Endothelial cell of umbilical vein (primary cell): ENCODE measurements around the gene CHI3L1. TPM values are rescaled to one million over a fixed set of nuclear protein-coding genes. Genes with fewer than 3 reads are reported as not detected.

Experiments used
- BruUV-seq: library from RNA; stranded (reverse); fragments of 400-500 nt; replicated peaks from 2 replicates; lab custom pipeline; 2021; lab: Mats Ljungman, UMichigan
- CTCF ChIA-PET: fragments of 300-600, 350-600 bp; sonication (Branson Sonifier 250); formaldehyde crosslinking; loops from one replicate; lab custom pipeline; 2021; ENCODE audit warnings: antibody characterized with exemption, inconsistent platforms; lab: Charles Lee
- POLR2A ChIA-PET: fragments of 300-600, 350-600 bp; sonication (Branson Sonifier 250); formaldehyde crosslinking; loops from one replicate; lab custom pipeline; 2021; ENCODE audit warnings: antibody characterized with exemption, inconsistent platforms; lab: Charles Lee
- DNase-seq: peaks from one replicate; pipeline ENCODE4 v3.0.0-alpha.2; 2011; ENCODE audit warnings: low read depth, low spot score
- FAIRE-seq: peaks from 2 replicates; lab custom pipeline; 2011; peaks lifted over from hg19 to GRCh38; lab: Jason Lieb, UNC
- H2AFZ ChIP-seq: 2 replicates; pipeline ENCODE4 v1.6.0; 2012; ENCODE audit warnings: low read depth, low read length, control low read depth, inconsistent platforms
- H3K27ac ChIP-seq: 2 replicates; pipeline ENCODE4 v1.5.1; 2011; ENCODE audit warnings: low read depth, mild to moderate bottlenecking, control low read depth, low read length, moderate library complexity; ENCODE audit not compliant: insufficient read depth
- H3K27me3 ChIP-seq, 2 experiments: 2 replicates each; pipeline versions ENCODE4 v1.6.0 to v1.6.1; 2011; ENCODE audit warnings: low read length in 2 of 2, mixed read lengths in 1 of 2; ENCODE audit not compliant: control insufficient read depth in 2 of 2, insufficient read depth in 2 of 2
- H3K36me3 ChIP-seq, 2 experiments: 2 replicates in 1 of 2; 3 replicates in 1 of 2; pipeline ENCODE4 v1.5.1; 2011; ENCODE audit warnings: low read length in 2 of 2, mild to moderate bottlenecking in 1 of 2, moderate library complexity in 1 of 2; ENCODE audit not compliant: control insufficient read depth in 2 of 2, insufficient read depth in 2 of 2; ENCODE audit errors: extremely low read depth in 1 of 2
- H3K4me1 ChIP-seq: 3 replicates; pipeline ENCODE4 v1.5.1; 2011; ENCODE audit warnings: mild to moderate bottlenecking, low read length; ENCODE audit not compliant: control insufficient read depth, insufficient read depth; ENCODE audit errors: extremely low read depth
- H3K4me2 ChIP-seq: 2 replicates; pipeline ENCODE4 v1.6.1; 2011; ENCODE audit warnings: low read length, control low read depth, mixed read lengths; ENCODE audit not compliant: insufficient read depth
- H3K4me3 ChIP-seq, 3 experiments: fragments of 200-600 bp in 1 of 3; sonication (generic), shearing (Covaris generic) in 1 of 3; replicated peaks in 1 of 3; 2 replicates each; pipeline ENCODE4 v1.5.1; 2011 to 2016; ENCODE audit warnings: control low read depth in 3 of 3, low read length in 3 of 3, mild to moderate bottlenecking in 2 of 3, inconsistent platforms in 1 of 3, low read depth in 1 of 3, moderate library complexity in 1 of 3; ENCODE audit not compliant: insufficient read depth in 1 of 3
- H3K79me2 ChIP-seq: 2 replicates; pipeline ENCODE4 v1.6.0; 2012; ENCODE audit warnings: low read length, inconsistent platforms; ENCODE audit not compliant: control insufficient read depth, insufficient read depth
- H3K9ac ChIP-seq: replicated peaks from 2 replicates; pipeline ENCODE3; 2011; ENCODE audit warnings: low read length, control low read depth; ENCODE audit not compliant: insufficient read depth; ENCODE audit errors: extremely low read depth
- H3K9me1 ChIP-seq: replicated peaks from 3 replicates; pipeline ENCODE4 v1.6.0; 2011; ENCODE audit warnings: mild to moderate bottlenecking, low read length; ENCODE audit not compliant: control insufficient read depth, insufficient read depth; ENCODE audit errors: extremely low read depth
- H3K9me3 ChIP-seq: replicated peaks from 2 replicates; pipeline ENCODE4 v1.5.1; 2012; ENCODE audit warnings: low read length, inconsistent platforms; ENCODE audit not compliant: control insufficient read depth, insufficient read depth
- H4K20me1 ChIP-seq: replicated peaks from 2 replicates; pipeline ENCODE3; 2011; ENCODE audit warnings: mild to moderate bottlenecking, low read length; ENCODE audit not compliant: control insufficient read depth, insufficient read depth; ENCODE audit errors: extremely low read depth
- CTCF ChIP-seq, 2 donors: IDR thresholded peaks; 1 replicate in 1 of 2; 2 replicates in 1 of 2; pipeline ENCODE4 v1.5.1; 2011; ENCODE audit warnings: low read length in 2 of 2, mild to moderate bottlenecking in 2 of 2, moderate library complexity in 2 of 2, control low read depth in 1 of 2, inconsistent platforms in 1 of 2, low read depth in 1 of 2; ENCODE audit not compliant: insufficient read depth in 1 of 2; ENCODE audit errors: extremely low read depth in 1 of 2
- EZH2 ChIP-seq: IDR thresholded peaks from 2 replicates; pipeline ENCODE4 v1.6.1; 2012; ENCODE audit warnings: borderline replicate concordance, low read depth, mild to moderate bottlenecking, moderate library complexity, low read length, inconsistent platforms; ENCODE audit not compliant: severe bottlenecking
- FOS ChIP-seq: IDR thresholded peaks from 2 replicates; pipeline ENCODE4 v1.6.1; 2011; ENCODE audit warnings: mild to moderate bottlenecking, low read length, moderate library complexity, borderline replicate concordance; ENCODE audit not compliant: insufficient read depth
- GATA2 ChIP-seq: IDR thresholded peaks from 2 replicates; pipeline ENCODE4 v1.7.0; 2011; ENCODE audit warnings: low read depth, mild to moderate bottlenecking, moderate library complexity, mixed read lengths, low read length; ENCODE audit not compliant: insufficient read length, insufficient read depth
- JUN ChIP-seq: IDR thresholded peaks from 2 replicates; pipeline ENCODE4 v1.6.1; 2011; ENCODE audit warnings: borderline replicate concordance, low read depth; ENCODE audit not compliant: insufficient read length, insufficient read depth
- MYC ChIP-seq: IDR thresholded peaks from one replicate; pipeline ENCODE4 v1.6.1; 2011; ENCODE audit warnings: mild to moderate bottlenecking, low read depth, low read length
- POLR2A ChIP-seq: IDR thresholded peaks from 2 replicates; pipeline ENCODE4 v1.6.1; 2012; ENCODE audit warnings: low read depth, mild to moderate bottlenecking, control low read depth, low read length
- POLR2AphosphoS5 ChIP-seq: IDR thresholded peaks from 2 replicates; pipeline ENCODE4 v1.6.1; 2012; ENCODE audit warnings: low read depth, mild to moderate bottlenecking, control low read depth, low read length, moderate library complexity; ENCODE audit not compliant: insufficient read depth
- dilution Hi-C: fragments of 300-500 bp; cut with MboI; formaldehyde crosslinking; loops from one replicate; pipeline ENCODE4 v1.15.0; 2019; ENCODE audit warnings: low sequenced_read_pairs; ENCODE audit not compliant: extremely low pct_ligation_motif_present
- intact Hi-C: fragments of 100-400 bp; cut with micrococcal nuclease; formaldehyde crosslinking; loops from one replicate; pipeline ENCODE4 v1.10.0; 2022
- polyA plus RNA-seq, 4 experiments: library from polyadenylated mRNA; depleted of rRNA in 3 of 4; stranded (reverse) in 3 of 4; unstranded in 1 of 4; fragments of >200 nt; gene quantifications; 2 replicates each; pipeline versions ENCODE4 v1.2.1 to v1.2.3, GENCODE V29; 2011 to 2012; ENCODE audit warnings: missing spikeins in 1 of 4
- total RNA-seq: library from RNA; stranded (reverse); gene quantifications from 2 replicates; pipeline ENCODE4 v1.2.3, GENCODE V29; 2021
- TF ChIP-seq, protein P1 (sequence below): IDR thresholded peaks from 2 replicates; pipeline ENCODE4 v1.6.1; 2011; ENCODE audit not compliant: insufficient read depth, insufficient read length

The CHI3L1 gene
- total and polyA plus RNA-seq, 2 donors (not counting 3 experiments of a cell fraction or from before 2014, with no cell fraction given) = not detected

DNA sequence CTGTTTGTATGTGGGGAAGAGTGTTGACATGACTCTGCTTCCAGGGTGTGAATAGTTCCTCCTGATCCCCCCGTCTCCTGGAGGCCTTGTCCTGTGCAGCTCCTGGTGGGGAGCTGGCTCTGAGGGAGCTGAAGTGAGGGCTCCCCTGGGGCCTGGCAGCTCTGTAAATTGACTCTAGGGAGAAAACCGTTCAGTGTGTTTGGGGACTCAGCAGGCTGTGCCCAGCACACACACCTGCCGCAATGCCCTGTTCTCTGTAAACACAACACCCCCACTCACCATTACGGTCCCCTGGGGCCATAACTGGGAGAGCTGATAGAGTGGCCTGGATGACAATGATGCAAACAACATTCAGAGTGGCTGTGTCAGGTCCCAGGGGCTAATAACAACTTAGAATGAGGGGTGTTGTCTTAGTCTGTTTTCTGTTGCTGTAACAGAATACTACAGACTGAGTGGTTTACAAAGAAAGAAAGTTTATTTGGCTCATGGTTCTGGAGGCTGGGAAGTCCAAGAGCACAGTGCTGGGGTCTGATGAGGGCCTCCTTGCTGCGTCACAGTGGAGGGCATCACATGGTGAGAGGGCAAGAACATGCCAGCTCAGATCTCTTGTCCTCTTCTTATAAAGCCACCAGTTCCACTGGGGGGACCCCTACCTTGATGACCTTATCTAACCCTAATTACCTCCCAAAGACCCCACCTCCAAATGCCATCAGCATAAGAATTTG is 43.7 kb downstream of the CHI3L1 start:
- H3K36me3 ChIP-seq = no peaks in the 10 kb centered on the region
- H3K9me3 ChIP-seq = no peaks in the 10 kb centered on the region
- TF ChIP-seq JUN = no peak
- H3K27me3 ChIP-seq = peaks cover 6 to 20% of the 10 kb centered on the region in 2 experiments
- no peak overlapping the region for H3K27ac ChIP-seq
- H3K4me3 ChIP-seq = no peak overlapping the region
- no peaks in the 10 kb centered on the region for H3K4me1 ChIP-seq
- no peak overlapping the region for H3K4me2 ChIP-seq
- DNase-seq (no peak), FAIRE-seq (no peak)
- ChIA-PET CTCF (interaction anchor here (1.4 to 2.2 kb wide), 2 partner anchors 10 to 29 kb away, joined by 3 to 11 read pairs; no protein-coding TSS in a partner anchor), POLR2A (no interaction called here)
- BruUV-seq = no TSS peak
- no peaks in the 10 kb centered on the region for H4K20me1 ChIP-seq
- dilution Hi-C loops (no loop called here), intact Hi-C loops (no loop called here)
- no peak overlapping the region for H2AFZ ChIP-seq
- H3K9ac ChIP-seq = no peak overlapping the region
- no peaks in the 10 kb centered on the region for H3K9me1 ChIP-seq
- no peaks in the 10 kb centered on the region for H3K79me2 ChIP-seq

DNA sequence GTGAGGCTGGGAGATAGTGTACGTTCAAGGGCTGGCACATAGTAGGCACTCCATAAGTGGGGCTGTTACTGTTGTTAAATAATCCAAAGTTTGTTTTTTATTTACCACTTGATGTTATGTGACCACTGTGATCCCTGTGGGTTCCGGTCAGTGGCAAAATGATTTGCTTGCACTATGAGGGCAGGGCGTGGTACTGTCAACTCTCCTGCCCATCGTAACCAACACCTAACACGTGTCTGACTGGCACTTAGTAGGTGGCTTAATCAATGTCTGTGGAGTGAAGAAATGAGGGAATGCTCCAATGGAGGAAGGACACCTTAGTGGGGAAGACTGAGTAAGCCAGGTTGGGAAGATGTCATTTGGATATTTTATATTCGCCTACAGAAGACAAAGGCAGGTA is 44.4 kb downstream of the CHI3L1 start:
- ChIA-PET CTCF (interaction anchor here (0.7 to 2.2 kb wide), 4 partner anchors 11 to 107 kb away, joined by 3 to 11 read pairs (median 4); partner anchors contain the start of gene ADORA1), POLR2A (interaction anchor here (0.7 kb wide), 1 partner anchor 88 kb away, joined by 4 read pairs; no protein-coding TSS in a partner anchor)

More for the DNA sequence above, 44.4 kb downstream of the CHI3L1 start:
- no peaks in the 10 kb centered on the region for H3K4me1 ChIP-seq
- no peaks in the 10 kb centered on the region for H3K36me3 ChIP-seq
- H3K4me3 ChIP-seq = no peak overlapping the region
- no TSS peak for BruUV-seq
- no peaks in the 10 kb centered on the region for H4K20me1 ChIP-seq
- no peaks in the 10 kb centered on the region for H3K79me2 ChIP-seq
- H3K4me2 ChIP-seq = no peak overlapping the region
- H3K9me3 ChIP-seq = no peaks in the 10 kb centered on the region
- peaks cover 10 to 22% of the 10 kb centered on the region in 2 experiments for H3K27me3 ChIP-seq
- H3K9ac ChIP-seq = no peak overlapping the region
- intact Hi-C loops (no loop called here), dilution Hi-C loops (no loop called here)
- H3K9me1 ChIP-seq = no peaks in the 10 kb centered on the region
- H2AFZ ChIP-seq = no peak overlapping the region
- FAIRE-seq (no peak), DNase-seq (no peak)
- H3K27ac ChIP-seq = no peak overlapping the region
- TF ChIP-seq FOS (no peak), POLR2A (no peak), MYC (no peak), GATA2 (no peak), EZH2 (no peak), CTCF (IDR thresholded peaks at IDR 0.05; ENCODE audit: extremely low read depth in 1 of 2, insufficient read depth in 1 of 2, low read depth in 1 of 2, low read length in 2 of 2) (no peak), POLR2AphosphoS5 (no peak), JUN (no peak)
- TF ChIP-seq, protein P1, sequence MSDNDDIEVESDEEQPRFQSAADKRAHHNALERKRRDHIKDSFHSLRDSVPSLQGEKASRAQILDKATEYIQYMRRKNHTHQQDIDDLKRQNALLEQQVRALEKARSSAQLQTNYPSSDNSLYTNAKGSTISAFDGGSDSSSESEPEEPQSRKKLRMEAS = no peak
